LHCN-M2 (cell line): ENCODE data around the gene DNAJC11. TPM values are rescaled to one million over a fixed set of nuclear protein-coding genes. Genes with fewer than 3 reads are reported as not detected.
"Not testable (repeated sequence)": the region's sequence is repeated elsewhere in the genome, so short reads cannot be mapped to it uniquely, and the experiment has no call there.

Source experiments
- DNase-seq: peaks from one replicate; pipeline ENCODE4 v3.0.0-alpha.2; 2012; ENCODE audit warnings: low read depth
- polyA plus RNA-seq: library from polyadenylated mRNA; unstranded; fragments of >200 nt; gene quantifications from one replicate; pipeline ENCODE4 v1.2.1, GENCODE V29; 2012; ENCODE audit warnings: missing spikeins
- total RNA-seq: library from RNA; depleted of rRNA; stranded (reverse); fragments of >200 nt; gene quantifications from 2 replicates; pipeline ENCODE4 v1.2.3, GENCODE V29; 2014; rRNA removed

The DNAJC11 gene, protein sequence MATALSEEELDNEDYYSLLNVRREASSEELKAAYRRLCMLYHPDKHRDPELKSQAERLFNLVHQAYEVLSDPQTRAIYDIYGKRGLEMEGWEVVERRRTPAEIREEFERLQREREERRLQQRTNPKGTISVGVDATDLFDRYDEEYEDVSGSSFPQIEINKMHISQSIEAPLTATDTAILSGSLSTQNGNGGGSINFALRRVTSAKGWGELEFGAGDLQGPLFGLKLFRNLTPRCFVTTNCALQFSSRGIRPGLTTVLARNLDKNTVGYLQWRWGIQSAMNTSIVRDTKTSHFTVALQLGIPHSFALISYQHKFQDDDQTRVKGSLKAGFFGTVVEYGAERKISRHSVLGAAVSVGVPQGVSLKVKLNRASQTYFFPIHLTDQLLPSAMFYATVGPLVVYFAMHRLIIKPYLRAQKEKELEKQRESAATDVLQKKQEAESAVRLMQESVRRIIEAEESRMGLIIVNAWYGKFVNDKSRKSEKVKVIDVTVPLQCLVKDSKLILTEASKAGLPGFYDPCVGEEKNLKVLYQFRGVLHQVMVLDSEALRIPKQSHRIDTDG
- 35.8 and 41.5 TPM in 2 replicates for total RNA-seq
- polyA plus RNA-seq = 33.6 TPM

DNA sequence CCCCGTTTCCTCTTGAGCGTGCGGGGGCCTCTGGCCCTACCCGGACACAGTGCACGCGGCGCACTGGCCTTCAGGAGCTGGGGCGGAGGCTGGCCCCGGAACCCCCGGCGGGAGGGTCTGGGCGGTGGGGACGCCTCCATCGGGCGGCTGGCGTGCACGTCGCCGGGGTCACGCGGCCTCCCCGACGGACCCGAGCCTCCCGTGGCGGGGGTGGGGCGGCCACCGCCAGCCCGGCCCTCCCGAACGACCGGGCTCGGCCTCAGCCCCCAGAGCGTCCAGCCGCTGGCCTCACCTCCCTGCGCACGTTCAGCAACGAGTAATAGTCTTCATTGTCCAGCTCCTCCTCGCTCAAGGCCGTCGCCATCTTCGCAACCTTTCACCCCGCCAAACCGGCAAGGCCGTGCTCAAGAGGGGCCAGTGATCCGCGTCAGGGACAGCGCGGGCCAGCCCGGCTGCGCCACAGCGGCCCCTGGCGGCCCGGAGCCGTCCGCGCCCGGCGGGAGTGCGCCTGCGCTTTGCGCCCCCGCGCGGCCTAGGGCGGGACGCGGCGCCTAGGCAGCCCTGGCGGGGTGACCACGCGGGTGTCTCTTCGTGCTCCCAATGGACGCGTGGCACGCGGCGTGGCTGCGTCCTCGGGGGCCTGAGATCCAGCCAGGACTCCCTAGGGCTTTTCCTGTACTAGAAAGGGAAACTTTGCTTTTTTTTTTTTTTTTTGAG lies at the start of gene DNAJC11:
Gene DNAJC11, minus strand, starts transcription at position 380 of the 717 bp plus-strand sequence. Its CDS starts 16 bp downstream, at position 364.
- peak; percentile 83 for DNase-seq

DNA sequence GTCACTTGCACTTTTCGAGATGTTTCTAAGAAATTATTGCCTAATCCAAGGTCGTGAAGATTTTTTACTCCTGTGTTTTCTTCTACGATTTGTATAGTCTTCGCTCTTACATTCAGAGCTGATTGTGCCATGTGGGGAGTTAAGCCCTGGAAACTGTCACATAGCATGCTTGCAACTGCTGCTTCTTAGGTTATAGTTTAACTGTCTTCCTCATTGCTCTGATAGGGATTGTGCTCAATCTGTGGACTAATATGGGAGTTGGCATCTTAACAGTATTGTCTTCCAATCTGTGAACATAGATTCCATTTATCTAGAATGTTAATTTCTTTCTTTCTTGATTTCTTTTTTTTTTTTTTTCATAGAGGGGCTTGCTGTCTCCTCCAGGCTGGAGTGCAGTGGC lies 48.9 kb upstream of the DNAJC11 start:
- no peak for DNase-seq

DNA sequence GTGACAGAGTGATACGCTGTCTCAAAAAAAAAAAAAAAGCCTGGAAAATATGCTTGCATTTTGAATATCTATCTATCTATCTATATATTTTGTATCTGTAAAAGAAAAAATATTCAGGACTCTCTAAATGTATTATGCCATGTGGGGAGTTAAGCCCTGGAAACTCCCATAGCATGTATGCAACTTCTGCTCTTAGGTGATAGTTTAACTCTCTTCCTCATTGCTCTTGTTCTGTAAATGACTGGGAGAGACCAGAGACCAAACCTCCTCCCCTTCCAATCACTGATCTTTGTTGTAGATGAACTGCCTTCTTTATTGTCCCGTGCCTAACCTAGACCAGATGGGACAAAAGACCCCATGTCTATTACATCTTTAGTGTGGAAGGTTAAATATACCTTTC lies 46.1 kb upstream of the DNAJC11 start:
- DNase-seq = no peak

DNA sequence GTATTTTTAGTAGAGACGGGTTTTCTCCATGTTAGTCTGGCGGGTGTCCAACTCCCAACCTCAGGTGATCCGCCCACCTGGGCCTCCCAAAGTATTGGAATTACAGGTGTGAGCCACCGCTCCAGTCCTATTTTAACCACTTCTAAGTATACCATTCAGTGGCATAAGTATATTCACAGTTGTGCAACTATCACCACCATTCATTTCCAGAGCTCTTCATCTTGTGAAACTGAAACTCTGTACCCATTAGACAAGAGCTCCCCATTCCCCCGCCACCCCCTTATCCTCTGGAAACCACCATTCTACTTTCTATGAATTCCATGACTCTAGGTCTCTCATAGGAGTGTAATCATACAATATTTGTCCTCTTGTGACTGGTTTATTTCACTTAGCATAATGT lies 43.5 kb upstream of the DNAJC11 start:
- DNase-seq = no peak

DNA sequence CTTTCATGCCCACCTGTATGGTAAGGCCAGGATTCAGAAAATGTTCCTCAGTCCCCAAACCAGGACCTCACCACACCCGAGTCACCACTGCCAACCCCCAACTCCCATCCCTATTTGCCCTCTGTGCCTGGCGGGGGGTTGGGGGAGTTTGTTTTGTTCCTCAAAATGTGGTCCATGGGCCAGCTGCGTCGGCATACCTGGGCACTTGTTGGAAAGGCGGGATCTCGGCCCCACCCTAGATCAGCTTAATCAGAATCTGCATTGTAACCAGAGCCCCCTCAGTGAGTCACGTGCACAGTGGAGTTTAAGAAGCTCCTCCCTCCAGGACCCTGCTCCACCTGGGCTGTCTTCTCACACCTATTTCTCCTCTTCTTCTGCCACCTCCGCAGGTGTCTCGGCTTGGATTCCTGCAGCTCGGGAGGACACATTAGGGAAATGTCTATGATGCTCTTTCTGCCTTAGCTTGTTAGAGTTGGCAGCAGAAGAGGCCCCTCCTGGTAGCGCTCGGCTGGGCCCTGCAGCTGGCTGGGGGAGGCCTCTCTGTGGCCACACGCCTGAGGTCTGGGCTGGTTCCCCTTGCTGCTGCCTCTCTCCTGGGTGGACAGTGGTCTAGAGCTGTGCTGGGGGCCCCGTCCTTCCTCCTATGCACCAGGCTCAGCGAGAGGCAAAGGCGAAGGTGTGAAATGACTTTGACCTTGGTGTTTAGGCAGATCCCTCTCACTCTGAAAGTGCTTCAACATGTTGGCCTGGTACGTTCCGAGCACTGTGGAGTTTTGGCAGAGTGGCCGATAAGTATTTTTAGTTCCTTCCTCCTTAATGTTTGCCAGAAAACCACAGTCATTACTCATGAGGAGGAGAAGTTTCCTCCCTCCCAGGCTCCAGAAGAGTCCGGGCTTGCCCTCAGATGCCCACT lies 41.8 kb upstream of the DNAJC11 start:
- peak; percentile 80 for DNase-seq

DNA sequence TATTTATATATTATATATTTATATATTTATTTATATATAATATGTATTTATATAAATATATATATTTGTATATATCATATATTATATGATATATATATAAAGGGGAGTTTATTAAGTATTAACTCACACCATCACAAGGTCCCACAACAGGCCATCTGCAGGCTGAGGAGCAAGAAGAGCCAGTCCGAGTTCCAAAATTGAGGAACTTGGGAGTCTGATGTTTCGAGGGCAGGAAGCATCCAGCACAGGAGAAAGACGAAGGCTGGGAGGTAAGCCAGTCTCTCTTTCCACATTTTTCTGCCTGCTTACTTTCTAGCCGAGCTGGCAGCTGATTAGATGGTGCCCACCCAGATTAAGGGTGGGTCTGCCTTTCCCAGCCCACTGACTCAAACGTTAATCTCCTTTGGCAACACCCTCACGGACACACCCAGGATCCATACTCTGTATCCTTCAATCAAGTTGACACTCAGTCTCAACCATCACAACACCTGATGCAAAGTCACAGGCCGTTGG lies 41.1 kb upstream of the DNAJC11 start:
- DNase-seq = not testable (repeated sequence)

DNA sequence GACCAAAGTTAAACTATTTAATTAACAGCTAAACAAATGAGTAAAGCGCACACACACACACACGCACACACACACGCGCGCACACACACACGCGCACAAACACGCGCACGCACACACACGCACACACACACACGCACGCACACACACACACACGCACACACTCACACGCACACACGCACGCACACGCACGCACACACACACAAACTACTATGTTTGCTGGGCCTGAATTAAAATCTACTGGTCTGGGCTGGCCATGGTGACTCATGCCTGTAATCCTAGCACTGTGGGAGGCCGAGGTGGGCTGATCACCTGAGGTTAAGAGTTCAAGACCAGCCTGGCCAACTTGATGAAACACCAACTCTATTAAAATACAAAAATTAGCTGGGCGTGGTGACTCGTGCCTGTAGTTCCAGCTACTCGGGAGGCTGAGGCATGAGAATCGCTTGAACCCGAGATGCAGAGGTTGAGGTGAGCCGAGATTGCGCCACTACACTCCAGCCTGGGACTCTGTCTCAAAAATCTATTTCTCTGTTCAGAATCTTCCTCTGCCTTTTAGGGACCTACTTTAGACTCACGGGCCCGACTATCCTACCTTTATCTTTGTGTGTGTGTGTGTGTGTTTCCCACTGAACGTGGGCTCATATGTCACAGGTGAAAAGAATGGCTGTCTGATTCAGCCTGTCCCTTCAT lies 37.5 kb upstream of the DNAJC11 start:
- DNase-seq = peak; percentile 9

DNA sequence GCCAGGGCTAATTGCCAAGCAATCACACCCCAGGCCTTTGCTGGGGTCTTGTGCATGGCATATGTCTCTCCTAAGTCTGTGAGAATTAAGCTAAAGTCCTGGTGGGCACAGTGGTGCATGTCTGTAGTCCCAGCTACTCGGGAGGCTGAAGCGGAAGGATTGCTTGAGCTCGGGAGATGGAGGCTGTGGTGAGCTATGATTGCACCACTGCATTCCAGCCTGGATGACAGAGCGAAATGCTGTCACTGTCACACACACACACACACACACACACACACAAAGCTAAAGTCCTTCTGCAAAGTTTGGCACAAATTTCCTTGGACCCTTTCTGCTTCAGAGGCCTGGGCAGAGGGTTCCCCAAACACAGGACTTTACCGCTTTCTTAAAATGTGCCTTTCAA lies 31.3 kb upstream of the DNAJC11 start:
- DNase-seq = no peak

DNA sequence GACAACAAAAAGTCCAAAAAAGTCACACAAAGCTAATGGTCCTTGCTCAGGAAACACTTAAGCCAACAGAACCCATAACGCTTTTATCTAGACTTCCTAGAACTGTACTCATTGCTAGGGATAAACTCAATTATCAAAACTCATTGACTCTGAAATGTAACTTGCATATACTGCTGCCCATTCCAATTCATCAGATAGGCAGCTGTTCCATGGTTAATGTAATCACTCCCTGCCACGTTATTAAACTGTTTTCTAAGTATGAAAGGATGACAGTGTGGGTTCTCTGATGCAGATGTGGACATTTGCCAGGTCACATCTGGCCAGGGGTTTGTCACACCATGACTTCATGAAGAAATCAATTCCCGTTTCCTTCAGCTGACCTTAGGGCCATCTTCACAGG lies 30.3 kb upstream of the DNAJC11 start:
- DNase-seq = no peak

DNA sequence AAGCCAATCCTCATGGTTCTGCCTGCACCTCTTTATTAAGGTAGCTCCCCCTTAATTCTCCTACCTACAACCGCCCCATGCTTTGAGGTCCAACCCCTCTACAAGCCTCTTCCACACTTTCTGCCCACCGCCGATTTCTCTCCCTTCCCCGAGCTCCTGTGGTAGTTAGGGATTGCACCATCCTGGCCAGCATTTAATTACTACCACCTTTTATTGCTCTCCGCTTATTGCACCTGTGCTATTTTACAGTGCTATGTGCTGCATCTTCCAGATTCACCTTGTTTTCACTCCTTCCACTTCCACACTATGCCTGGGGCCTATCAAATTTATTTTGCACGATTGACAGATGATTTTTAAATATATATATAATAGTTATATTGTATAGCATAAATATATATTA lies 29.3 kb upstream of the DNAJC11 start:
- no peak for DNase-seq

DNA sequence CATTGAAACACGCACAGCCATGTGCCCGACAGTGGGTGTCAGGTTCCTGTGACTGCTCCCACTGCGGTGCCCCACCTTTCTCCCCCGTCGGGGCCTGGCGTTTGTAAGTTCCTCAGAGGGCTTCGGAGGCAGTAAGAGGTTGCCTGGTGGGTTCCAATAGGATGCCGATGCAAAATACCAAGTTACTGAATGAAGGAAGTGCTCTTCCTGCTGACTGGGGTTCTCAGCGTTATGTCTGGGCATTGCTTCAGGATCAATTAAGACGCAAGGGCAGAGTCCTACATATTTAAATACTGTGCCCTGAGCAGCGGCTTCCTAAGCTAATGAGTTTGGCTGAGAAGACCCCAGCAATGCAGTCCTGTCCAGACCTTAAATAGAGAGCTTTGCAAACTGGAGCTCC lies 28.9 kb upstream of the DNAJC11 start:
- no peak for DNase-seq

DNA sequence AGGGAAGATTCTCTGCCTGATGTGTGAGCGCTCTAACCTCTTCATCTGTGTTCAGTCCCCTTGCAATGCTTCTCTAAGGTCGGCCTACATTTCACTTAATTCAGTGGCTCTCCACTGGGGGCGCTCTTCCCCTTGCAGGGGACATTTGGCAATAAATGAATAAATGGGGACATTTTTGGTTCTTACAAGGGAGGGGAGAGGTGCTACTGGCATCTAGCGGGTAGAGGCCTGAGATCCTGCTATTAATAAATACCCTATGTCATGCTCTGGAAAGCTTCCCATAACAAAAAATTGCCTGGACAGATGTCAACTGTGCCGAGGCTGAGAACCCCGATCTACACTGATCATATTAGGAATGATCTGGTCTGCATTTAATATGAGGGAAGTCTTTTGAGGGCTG lies 25.9 kb upstream of the DNAJC11 start:
- DNase-seq = peak; percentile 58

DNA sequence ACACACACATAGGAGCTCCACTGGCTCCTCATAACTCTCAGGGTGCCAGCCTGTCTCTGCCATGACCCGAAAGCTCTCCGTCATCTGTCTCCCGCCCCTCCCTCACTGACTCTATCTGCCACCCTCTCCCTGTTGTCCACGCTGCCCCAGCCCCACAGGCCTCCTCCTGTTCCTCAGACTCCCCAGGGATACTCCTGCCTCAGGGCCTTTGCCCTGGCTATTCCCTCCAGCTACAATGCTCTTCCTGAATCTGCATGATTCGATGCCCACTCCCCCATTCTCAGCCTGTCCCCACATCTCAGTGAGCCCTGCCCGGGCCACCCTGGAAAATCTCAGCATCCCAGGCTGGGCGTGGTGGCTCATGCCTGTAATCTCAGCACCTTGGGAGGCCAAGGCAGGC lies 24.6 kb upstream of the DNAJC11 start:
- no peak for DNase-seq

DNA sequence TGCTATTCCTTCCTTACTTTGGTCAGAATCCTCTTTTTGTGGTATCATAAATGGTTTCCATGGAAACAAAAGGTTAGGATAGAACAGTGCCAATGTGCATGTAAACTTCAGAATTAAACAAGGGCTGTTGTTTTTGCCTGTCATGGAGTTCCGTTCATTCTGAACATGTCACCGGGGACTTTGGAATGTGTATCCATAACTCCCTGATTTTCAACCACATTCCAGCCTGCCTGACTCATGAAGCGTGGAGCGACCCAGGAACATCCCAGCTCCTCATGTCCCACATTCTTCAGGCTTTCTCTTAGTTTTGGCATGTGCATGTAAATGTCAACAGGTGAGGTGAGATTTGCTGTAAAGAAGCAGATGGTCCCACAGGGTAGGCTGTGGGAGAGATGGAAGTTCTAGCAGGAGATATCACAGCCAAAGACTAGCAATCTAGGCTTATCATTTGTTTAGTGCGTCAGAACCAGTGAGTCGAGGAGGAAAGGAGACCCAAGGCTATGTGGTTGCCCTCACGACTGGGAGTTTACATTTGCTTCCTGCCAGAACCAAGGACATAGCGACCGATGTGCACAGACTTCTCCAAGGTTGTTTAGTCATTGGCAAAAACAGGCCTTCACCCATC lies 23.0 kb upstream of the DNAJC11 start:
- peak; percentile 87 for DNase-seq

DNA sequence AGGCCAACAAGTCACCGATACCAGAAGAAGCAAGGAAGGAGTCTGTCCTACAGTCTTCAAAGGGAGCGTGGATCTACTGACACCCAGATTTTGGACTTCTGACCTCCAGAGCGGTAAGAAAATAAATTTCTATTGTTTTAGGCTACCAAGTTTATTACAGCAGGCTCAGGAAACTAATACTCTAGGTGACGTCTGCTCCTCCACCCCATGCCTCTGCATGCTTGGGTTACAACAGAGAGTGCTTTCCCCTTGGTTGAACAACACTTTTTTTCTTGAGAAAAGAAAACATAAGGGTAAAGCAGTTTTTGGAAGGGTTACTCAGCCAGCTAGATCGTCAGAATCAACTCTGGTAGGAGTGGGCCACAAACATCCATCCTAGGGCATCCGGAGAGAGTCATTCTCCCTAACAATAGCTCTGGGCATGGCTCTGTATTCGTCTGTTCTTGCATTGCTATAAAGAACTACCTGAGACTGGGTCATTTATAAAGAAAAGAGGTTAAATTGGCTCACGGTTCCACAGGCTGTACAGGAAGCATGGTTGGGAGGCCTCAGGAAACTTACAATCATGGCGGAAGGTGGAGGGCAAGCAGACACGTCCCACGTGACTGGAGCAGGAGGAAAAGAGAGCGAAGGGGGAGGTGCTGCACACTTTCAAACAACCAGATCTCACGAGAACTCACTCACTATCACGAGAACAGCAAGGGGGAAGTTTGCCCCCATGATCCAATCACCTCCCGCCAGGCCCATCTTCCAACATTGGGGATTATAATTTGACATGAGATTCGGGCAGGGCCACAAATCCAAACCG lies 22.2 kb upstream of the DNAJC11 start:
- no peak for DNase-seq

DNA sequence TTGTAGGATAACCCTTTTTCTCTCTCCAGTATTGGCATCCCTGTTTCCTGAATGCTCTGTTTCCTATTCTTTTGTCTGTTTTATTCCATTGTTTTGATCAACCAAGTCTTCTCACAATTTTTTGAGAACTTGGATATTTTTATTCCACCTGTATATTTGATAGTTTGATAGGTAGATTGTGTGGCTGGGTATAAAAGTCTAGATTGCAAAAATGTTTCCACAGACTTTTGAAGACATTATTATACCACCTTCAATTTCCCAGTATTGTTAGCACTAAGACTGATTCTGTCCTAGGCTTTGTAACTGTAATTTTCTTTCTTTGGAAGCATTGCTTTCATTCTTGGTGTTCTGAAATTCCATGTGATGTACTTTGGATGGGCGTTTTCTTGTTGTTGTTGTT lies 9.6 kb upstream of the DNAJC11 start:
- no peak for DNase-seq

DNA sequence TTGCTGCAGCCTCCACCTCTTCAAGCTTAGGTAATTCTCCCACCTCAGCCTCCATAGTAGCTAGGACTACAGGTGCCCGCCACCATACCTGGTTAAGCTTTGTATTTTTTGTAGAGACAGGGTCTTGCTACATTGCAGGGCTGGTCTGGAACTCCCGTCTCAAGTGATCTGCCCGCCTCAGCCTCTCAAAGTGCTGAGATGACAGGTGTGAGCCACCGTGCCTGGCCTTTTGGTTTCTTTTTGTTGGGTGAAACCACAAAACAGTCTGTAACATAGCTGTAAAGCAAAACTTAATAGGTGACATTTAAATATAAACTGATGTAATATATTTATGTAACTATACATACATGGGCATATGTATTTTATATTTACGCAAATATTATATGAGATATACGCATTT lies 3.1 kb upstream of the DNAJC11 start:
- DNase-seq = no peak

DNA sequence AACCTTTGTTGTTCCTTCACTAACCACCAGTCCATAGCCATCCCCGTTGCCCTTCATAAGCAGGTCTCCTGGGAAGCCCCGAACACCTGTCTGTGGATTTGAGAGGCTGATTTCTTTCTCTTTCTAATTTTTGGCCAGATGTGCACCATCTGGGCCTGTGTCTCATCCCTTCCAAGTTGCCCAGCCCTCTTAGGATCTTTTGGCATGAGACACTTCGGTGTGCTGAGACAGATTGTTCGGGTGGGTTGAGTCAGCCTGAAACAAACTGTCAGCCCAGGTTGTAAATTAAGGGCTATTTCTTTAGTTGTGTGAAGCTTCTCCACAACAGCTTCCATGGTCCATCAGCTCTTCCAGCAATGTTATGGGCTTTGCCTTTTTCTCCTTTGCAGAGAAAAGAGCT lies 1.4 kb upstream of the DNAJC11 start:
- DNase-seq = peak; percentile 12

DNA sequence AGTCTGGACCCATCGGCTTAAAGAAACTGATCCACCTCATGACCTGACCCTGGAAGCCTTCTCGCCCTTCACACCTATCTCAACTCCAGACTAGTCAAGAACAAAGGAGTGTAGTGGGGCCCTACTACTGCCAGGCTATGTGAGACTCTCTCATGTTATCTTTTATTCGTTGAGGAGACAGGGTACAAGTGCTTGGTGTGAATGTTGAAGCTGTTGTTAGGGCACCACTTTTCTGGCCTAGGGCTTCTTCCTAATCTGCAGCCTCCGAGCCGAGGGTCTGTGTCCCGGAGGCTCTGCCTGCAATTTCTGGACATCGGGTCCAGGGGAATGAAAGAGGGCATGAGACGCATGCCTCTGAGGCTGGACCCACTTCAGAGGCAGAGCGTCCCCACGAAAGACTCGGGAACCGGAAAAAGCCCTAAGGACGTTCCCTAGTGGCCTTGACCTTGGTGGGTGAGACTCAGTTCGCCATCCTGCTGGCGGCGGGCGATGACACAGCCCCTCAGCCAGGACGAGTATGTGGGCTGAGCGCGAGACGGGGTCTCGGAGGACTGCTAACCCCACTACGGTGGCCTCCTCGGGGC lies 671 bp downstream of the DNAJC11 start:
- no peak for DNase-seq
